Neural cell (in vitro differentiated cells): ENCODE measurements around the gene PDE6G. TPM values are rescaled to one million over a fixed set of nuclear protein-coding genes. Genes with fewer than 3 reads are reported as not detected.

Source experiments
- H2AFZ ChIP-seq: fragments of 200-600, 300-800 bp; sonication (generic), shearing (Covaris generic); 2 replicates; pipeline ENCODE4 v1.6.0; 2014; ENCODE audit warnings: low read depth, mild to moderate bottlenecking, antibody characterized with exemption, low read length, moderate library complexity
- H3F3A ChIP-seq: fragments of 200-600 bp; shearing (Covaris generic); 2 replicates; pipeline ENCODE4 v1.6.1; 2016; ENCODE audit warnings: mild to moderate bottlenecking, moderate library complexity, mixed read lengths, antibody characterized with exemption, low read length; ENCODE audit not compliant: insufficient read depth, poor library complexity, severe bottlenecking
- H3K27ac ChIP-seq: fragments of 200-600, 300-800 bp; sonication (generic), shearing (Covaris generic); 2 replicates; pipeline ENCODE4 v1.5.1; 2014; ENCODE audit warnings: mild to moderate bottlenecking, low read length, moderate library complexity
- H3K27me3 ChIP-seq: fragments of 300-800, 200-600 bp; sonication (generic), shearing (Covaris generic); 2 replicates; pipeline ENCODE4 v1.6.0; 2014; ENCODE audit warnings: mild to moderate bottlenecking, low read depth, low read length, moderate library complexity; ENCODE audit not compliant: insufficient read depth
- H3K36me3 ChIP-seq: fragments of 300-800, 200-600 bp; sonication (generic), shearing (Covaris generic); 2 replicates; pipeline ENCODE4 v1.5.1; 2014; ENCODE audit warnings: mild to moderate bottlenecking, antibody characterized with exemption, low read length, moderate library complexity; ENCODE audit not compliant: insufficient read depth
- H3K4me2 ChIP-seq: fragments of 300-800, 200-600 bp; sonication (generic), shearing (Covaris generic); 2 replicates; pipeline ENCODE4 v1.6.0; 2014; ENCODE audit warnings: mild to moderate bottlenecking, low read length
- H3K4me3 ChIP-seq: fragments of 300-800, 200-600 bp; sonication (generic), shearing (Covaris generic); 2 replicates; pipeline ENCODE4 v1.5.1; 2014; ENCODE audit warnings: mild to moderate bottlenecking, low read length, moderate library complexity
- H3K79me2 ChIP-seq: fragments of 200-600 bp; shearing (Covaris generic); replicated peaks from 2 replicates; pipeline ENCODE4 v1.6.0; 2014; ENCODE audit warnings: mild to moderate bottlenecking, low read length, moderate library complexity; ENCODE audit not compliant: insufficient read depth
- H3K9ac ChIP-seq: fragments of 300-800, 200-600 bp; sonication (generic), shearing (Covaris generic); 2 replicates; pipeline ENCODE4 v1.6.1; 2016; ENCODE audit warnings: mild to moderate bottlenecking, low read length, mixed read lengths
- H3K9me2 ChIP-seq: fragments of 200-600 bp; shearing (Covaris generic); 2 replicates; pipeline ENCODE4 v1.6.1; 2016; ENCODE audit warnings: mild to moderate bottlenecking, low read length, mixed read lengths; ENCODE audit not compliant: insufficient read depth
- H3K9me3 ChIP-seq: fragments of 200-600, 300-800 bp; sonication (generic), shearing (Covaris generic); 2 replicates; pipeline ENCODE4 v1.6.1; 2016; ENCODE audit warnings: mild to moderate bottlenecking, mixed run types, low read length, moderate library complexity, mixed read lengths
- H4K20me1 ChIP-seq: fragments of 200-600 bp; shearing (Covaris generic); 2 replicates; pipeline ENCODE4 v1.6.1; 2016; ENCODE audit warnings: mild to moderate bottlenecking, mixed run types; ENCODE audit not compliant: insufficient read depth
- EP300 ChIP-seq: fragments of 450-650 bp; conservative IDR thresholded peaks from 2 replicates; pipeline ENCODE4 v1.6.1; 2014; ENCODE audit warnings: antibody characterized with exemption, mild to moderate bottlenecking, moderate library complexity; ENCODE audit not compliant: poor library complexity, severe bottlenecking
- EZH2 ChIP-seq: fragments of 200-600, 300-800 bp; shearing (Covaris generic), sonication (generic); IDR thresholded peaks from 2 replicates; pipeline ENCODE4 v1.6.1; 2014; ENCODE audit warnings: antibody characterized with exemption, low read length, borderline replicate concordance, mild to moderate bottlenecking; ENCODE audit not compliant: insufficient read depth, poor library complexity, severe bottlenecking
- MXI1 ChIP-seq: fragments of 450-650 bp; conservative IDR thresholded peaks from 2 replicates; pipeline ENCODE4 v1.6.1; 2014; ENCODE audit warnings: antibody characterized with exemption, mild to moderate bottlenecking; ENCODE audit not compliant: poor library complexity, severe bottlenecking
- POLR2AphosphoS5 ChIP-seq: IDR thresholded peaks from 2 replicates; pipeline ENCODE4 v1.6.1; 2012
- RAD21 ChIP-seq: fragments of 450-650 bp; conservative IDR thresholded peaks from 2 replicates; pipeline ENCODE4 v1.6.1; 2014; ENCODE audit warnings: antibody characterized with exemption, mild to moderate bottlenecking, moderate library complexity
- SMC3 ChIP-seq: fragments of 450-650 bp; conservative IDR thresholded peaks from 2 replicates; pipeline ENCODE4 v1.6.1; 2014; ENCODE audit warnings: antibody characterized with exemption, mild to moderate bottlenecking, moderate library complexity; ENCODE audit not compliant: poor library complexity
- TAF1 ChIP-seq: IDR thresholded peaks from 2 replicates; pipeline ENCODE4 v1.6.1; 2012; ENCODE audit warnings: low read depth
- polyA plus RNA-seq: library from polyadenylated mRNA; depleted of rRNA; stranded (reverse); fragments of >200 nt; gene quantifications from 2 replicates; pipeline ENCODE4 v1.2.3, GENCODE V29; 2014
- TF ChIP-seq, protein P1 (sequence below): IDR thresholded peaks from 2 replicates; pipeline ENCODE4 v1.6.1; 2012; ENCODE audit warnings: borderline replicate concordance
- TF ChIP-seq, protein P2 (sequence below): fragments of 450-650 bp; IDR thresholded peaks from 2 replicates; pipeline ENCODE4 v1.5.1; 2014; ENCODE audit warnings: antibody characterized with exemption, mild to moderate bottlenecking, moderate library complexity; ENCODE audit not compliant: poor library complexity, severe bottlenecking

PDE6G gene
- polyA plus RNA-seq, 1 donor from 2014 or later = not detected

DNA sequence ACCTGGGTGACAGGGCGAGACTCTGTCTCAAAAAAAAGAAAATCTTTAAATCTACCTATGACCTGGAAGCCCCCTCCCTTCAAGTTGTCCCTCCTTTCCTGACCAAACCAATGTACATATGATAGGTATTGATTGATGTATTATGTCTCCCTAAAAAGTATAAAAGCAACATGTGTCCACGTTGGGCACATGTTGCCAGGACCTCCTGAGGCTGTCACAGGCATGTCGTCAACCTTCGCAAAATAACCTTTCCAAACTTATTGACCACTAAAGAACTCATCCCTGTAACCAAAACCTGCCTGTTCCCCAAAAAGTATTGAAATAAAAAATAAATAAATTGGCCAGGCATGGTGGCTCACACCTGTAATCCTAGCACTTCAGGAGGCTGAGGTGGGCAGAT, 5.7 kb upstream of the PDE6G start:
- Histone ChIP-seq H3K9me3 (no peaks in the 10 kb centered on the region), H2AFZ (no peak overlapping the region), H4K20me1 (no peaks in the 10 kb centered on the region), H3K27ac (no peak overlapping the region), H3K79me2 (peaks cover 2% of the 10 kb centered on the region), H3K9me2 (no peaks in the 10 kb centered on the region), H3K36me3 (no peaks in the 10 kb centered on the region), H3K4me2 (no peak overlapping the region), H3F3A (no peaks in the 10 kb centered on the region), H3K27me3 (no peaks in the 10 kb centered on the region), H3K9ac (no peak overlapping the region), H3K4me3 (no peak overlapping the region)
- TF ChIP-seq SMC3 (no peak), TAF1 (no peak), EZH2 (no peak), EP300 (no peak), RAD21 (no peak), POLR2AphosphoS5 (no peak), MXI1 (no peak)
- TF ChIP-seq, protein P1, sequence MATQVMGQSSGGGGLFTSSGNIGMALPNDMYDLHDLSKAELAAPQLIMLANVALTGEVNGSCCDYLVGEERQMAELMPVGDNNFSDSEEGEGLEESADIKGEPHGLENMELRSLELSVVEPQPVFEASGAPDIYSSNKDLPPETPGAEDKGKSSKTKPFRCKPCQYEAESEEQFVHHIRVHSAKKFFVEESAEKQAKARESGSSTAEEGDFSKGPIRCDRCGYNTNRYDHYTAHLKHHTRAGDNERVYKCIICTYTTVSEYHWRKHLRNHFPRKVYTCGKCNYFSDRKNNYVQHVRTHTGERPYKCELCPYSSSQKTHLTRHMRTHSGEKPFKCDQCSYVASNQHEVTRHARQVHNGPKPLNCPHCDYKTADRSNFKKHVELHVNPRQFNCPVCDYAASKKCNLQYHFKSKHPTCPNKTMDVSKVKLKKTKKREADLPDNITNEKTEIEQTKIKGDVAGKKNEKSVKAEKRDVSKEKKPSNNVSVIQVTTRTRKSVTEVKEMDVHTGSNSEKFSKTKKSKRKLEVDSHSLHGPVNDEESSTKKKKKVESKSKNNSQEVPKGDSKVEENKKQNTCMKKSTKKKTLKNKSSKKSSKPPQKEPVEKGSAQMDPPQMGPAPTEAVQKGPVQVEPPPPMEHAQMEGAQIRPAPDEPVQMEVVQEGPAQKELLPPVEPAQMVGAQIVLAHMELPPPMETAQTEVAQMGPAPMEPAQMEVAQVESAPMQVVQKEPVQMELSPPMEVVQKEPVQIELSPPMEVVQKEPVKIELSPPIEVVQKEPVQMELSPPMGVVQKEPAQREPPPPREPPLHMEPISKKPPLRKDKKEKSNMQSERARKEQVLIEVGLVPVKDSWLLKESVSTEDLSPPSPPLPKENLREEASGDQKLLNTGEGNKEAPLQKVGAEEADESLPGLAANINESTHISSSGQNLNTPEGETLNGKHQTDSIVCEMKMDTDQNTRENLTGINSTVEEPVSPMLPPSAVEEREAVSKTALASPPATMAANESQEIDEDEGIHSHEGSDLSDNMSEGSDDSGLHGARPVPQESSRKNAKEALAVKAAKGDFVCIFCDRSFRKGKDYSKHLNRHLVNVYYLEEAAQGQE = no peak
- TF ChIP-seq, protein P2, sequence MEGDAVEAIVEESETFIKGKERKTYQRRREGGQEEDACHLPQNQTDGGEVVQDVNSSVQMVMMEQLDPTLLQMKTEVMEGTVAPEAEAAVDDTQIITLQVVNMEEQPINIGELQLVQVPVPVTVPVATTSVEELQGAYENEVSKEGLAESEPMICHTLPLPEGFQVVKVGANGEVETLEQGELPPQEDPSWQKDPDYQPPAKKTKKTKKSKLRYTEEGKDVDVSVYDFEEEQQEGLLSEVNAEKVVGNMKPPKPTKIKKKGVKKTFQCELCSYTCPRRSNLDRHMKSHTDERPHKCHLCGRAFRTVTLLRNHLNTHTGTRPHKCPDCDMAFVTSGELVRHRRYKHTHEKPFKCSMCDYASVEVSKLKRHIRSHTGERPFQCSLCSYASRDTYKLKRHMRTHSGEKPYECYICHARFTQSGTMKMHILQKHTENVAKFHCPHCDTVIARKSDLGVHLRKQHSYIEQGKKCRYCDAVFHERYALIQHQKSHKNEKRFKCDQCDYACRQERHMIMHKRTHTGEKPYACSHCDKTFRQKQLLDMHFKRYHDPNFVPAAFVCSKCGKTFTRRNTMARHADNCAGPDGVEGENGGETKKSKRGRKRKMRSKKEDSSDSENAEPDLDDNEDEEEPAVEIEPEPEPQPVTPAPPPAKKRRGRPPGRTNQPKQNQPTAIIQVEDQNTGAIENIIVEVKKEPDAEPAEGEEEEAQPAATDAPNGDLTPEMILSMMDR = no peak

GRCh38 chr17:81660441-81660840, 4.1 kb upstream of the PDE6G start:
- H3K36me3 ChIP-seq = no peaks in the 10 kb centered on the region
- H4K20me1 ChIP-seq = no peaks in the 10 kb centered on the region
- no peak for TF ChIP-seq MXI1
- TF ChIP-seq, protein P2 = no peak
- no peak for TF ChIP-seq POLR2AphosphoS5
- TF ChIP-seq RAD21 = no peak
- H2AFZ ChIP-seq = no peak overlapping the region
- no peaks in the 10 kb centered on the region for H3K27me3 ChIP-seq
- H3F3A ChIP-seq = no peaks in the 10 kb centered on the region
- H3K9me2 ChIP-seq = no peaks in the 10 kb centered on the region
- no peak overlapping the region for H3K9ac ChIP-seq
- H3K79me2 ChIP-seq = no peaks in the 10 kb centered on the region
- H3K4me2 ChIP-seq = no peak overlapping the region
- H3K27ac ChIP-seq = no peak overlapping the region
- H3K9me3 ChIP-seq = no peaks in the 10 kb centered on the region
- H3K4me3 ChIP-seq = no peak overlapping the region
